Measurements from ENCODE around the gene SMARCD2.
"Not testable (repeated sequence)": the region's sequence is repeated elsewhere in the genome, so short reads cannot be mapped to it uniquely, and the experiment has no call there.

DNA sequence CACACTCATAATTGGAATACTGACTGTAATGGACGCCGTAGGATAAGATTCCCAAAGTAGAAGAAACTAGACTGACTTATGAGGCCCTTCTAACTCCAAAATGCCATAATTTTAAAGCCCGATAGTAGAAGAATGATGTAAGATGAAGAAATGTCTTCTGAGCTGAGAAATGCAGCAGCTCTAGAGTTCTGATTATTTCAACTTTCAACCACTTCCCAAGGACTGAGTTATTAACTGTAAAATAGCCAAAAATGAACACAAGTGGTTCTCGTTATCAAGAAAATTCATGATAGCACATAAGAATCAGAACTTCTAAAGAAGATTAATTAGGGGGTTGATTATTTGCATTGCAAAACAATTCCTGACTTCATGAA, 27.8 kb upstream of the SMARCD2 start:
- not testable (repeated sequence) for TF ChIP-seq TAF1 (IDR thresholded peaks at IDR 0.05; ENCODE audit: borderline replicate concordance, low read depth, low read length); POLR2A (IDR thresholded peaks at IDR 0.05; ENCODE audit: low read depth, low read length)

All from GM12892 (cell line).